Retinal pigment epithelial cell (primary cell): ENCODE results near the gene PCK2.

ENCODE experiments used
- DNase-seq: peaks from one replicate; pipeline ENCODE4 v3.0.0-alpha.2; 2010; ENCODE audit warnings: low read depth
- H3K4me3 ChIP-seq: 2 replicates; pipeline ENCODE4 v1.5.1; 2011; ENCODE audit warnings: mild to moderate bottlenecking, low read length, control low read depth, moderate library complexity
- TF ChIP-seq, protein P1 (sequence below): conservative IDR thresholded peaks from 2 replicates; pipeline ENCODE4 v1.5.1; 2011; ENCODE audit warnings: low read depth, low read length, control low read depth, inconsistent platforms

The PCK2 gene

DNA sequence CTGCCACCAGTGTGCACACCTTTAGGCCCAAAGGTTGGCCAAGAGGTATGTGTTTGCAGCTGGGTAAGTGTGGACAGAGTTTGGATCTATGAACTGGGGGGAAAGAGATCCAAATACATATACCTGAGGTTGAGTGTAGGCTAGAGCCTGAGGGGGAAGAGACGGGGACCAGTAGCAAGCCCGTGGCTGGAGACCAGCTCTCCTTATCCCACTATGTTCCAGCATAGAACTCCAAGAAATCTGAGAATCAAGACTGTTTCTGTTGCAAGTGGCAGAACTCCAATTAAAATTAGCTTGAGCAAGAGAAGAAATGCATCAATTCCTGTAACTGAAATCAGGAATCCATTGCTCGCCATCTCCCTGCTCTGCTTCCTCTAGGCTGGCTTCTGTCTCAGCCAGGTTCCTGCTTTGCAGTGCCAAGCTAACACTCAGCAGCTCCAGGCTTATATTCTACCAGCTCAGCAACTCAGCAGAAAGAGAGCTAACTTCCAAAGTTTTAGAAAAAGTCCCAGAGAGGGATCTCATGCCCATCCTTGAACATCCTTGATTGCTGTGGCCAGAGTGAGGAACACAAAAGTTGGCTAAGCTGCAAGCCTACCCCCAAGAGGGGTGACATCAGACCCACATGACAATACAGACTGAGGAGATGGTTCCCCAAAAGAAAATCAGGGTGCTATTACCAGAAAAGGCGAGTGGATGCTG lies 1.5 kb upstream of the PCK2 start:
- TF ChIP-seq, protein P1, sequence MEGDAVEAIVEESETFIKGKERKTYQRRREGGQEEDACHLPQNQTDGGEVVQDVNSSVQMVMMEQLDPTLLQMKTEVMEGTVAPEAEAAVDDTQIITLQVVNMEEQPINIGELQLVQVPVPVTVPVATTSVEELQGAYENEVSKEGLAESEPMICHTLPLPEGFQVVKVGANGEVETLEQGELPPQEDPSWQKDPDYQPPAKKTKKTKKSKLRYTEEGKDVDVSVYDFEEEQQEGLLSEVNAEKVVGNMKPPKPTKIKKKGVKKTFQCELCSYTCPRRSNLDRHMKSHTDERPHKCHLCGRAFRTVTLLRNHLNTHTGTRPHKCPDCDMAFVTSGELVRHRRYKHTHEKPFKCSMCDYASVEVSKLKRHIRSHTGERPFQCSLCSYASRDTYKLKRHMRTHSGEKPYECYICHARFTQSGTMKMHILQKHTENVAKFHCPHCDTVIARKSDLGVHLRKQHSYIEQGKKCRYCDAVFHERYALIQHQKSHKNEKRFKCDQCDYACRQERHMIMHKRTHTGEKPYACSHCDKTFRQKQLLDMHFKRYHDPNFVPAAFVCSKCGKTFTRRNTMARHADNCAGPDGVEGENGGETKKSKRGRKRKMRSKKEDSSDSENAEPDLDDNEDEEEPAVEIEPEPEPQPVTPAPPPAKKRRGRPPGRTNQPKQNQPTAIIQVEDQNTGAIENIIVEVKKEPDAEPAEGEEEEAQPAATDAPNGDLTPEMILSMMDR, result no peak
- DNase-seq, result no peak
- H3K4me3 ChIP-seq, result no peak overlapping the region

DNA sequence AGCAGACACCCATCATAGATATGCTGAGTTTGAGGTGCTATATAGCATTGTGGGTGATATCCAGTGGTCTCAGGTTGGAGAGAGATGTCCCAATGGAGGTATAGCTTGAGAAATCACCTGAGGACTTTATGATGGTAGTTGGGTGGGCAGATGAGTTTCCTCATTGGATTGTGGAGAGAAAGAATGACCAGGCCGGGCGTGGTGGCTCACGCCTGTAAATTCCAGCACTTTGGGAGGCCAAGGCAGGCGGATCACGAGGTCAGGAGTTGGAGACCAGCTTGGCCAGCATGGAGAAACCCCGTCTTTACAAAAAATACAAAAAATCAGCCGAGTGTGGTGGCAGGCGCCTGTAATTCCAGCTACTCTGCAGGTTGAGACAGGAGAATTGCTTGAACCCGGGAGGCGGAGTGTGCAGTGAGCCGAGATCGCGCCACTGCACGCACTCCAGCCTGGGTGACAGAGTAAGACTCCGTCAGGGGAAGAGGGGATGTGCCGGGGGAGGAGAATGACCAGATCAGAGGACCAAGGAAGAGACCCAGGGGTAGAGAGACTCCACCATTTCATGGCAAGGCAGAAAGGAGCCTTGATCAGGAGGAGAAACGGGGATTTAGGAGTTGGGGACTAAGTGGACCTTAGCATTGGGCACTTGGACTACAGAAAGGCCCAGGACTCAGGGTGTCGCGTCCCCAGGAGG lies 757 bp upstream of the PCK2 start:
- DNase-seq, result no peak
- no peak overlapping the region for H3K4me3 ChIP-seq
- TF ChIP-seq, protein P1, result no peak

DNA sequence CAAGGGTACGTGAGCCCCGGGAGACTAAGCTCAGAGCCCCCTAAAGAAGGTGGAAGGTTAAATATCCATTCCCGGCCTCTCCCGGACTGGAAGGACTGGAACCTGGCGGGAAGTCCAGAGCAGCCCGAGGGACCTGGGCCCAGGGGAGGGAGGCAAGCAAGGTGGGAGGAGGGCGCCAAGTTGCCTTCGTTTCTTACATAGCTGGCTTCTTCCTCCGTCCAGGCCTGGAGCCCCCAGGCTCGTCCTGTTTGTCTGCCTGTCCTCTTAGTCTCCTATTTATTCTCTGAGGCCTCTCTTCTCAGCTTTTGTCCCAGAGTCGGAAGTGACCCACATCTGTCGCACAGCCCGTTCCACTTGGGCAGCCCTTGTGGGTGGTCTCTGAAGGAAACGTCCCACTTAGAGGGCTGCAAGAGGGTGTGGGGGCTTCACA lies 745 bp downstream of the PCK2 start:
- H3K4me3 ChIP-seq, result peak overlapping the region; percentile 74
- TF ChIP-seq, protein P1, result no peak
- no peak for DNase-seq

DNA sequence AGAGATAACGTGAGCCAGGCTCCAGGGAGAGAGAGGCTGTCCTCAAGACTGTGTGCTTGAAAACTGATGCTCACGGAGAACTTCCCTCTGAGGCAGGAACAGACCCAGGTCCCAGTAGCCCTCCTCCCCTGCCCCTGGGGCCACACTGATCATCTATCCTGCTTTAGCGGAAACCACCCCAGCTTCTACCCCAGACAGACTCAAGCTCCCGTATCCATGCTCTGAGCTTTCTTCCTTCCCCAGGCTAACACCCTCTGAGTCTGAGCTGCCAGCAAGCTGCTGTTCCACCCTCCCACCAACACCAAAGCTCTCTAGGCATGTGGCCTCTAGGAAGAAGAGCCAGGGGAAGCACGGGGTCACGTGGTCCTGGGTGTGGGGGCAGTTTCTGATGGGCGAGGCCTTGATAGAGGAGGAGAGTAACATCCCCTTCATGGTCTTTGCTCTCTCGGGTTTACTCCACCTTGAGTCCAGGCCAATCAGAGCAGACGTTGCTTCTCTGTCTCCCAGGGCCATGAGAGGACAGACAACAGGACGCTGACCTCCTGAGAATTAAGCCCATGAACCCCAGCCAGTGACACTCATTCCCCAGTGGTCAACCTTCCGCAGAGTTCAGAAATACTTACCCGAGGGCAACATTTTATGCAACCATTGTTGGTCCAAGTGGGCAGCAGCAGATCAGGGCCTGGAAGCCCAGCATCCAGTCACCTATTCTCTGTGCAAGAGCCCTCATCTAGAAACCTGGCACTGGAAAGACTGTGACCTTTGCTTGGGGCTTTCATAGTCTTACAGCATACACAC lies 1.4 kb downstream of the PCK2 start:
- no peak for DNase-seq
- H3K4me3 ChIP-seq, result peak overlapping the region; percentile 74
- TF ChIP-seq, protein P1, result no peak

DNA sequence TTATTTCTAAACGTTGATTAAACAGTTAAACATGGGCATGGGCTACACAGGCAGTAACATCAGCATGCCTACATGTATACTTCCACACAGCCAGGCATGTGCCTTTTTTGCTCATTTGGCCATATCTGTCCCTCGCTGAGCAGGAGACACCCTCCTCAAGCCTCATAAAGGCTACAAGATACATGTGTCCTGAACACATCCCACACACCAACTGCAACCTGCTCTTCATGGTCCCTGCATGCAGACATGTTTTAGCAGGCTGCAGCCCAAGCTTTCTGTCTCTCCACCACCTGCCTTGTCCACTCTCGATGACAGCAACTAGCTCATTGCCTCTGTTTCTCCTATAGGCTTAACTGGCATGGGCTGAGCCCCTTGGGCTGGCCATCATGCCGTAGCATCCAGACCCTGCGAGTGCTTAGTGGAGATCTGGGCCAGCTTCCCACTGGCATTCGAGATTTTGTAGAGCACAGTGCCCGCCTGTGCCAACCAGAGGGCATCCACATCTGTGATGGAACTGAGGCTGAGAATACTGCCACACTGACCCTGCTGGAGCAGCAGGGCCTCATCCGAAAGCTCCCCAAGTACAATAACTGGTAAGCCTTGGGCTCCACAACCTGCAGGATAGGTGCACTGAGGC lies 2.6 kb downstream of the PCK2 start:
- H3K4me3 ChIP-seq, result no peak overlapping the region
- DNase-seq, result no peak
- TF ChIP-seq, protein P1, result no peak

DNA sequence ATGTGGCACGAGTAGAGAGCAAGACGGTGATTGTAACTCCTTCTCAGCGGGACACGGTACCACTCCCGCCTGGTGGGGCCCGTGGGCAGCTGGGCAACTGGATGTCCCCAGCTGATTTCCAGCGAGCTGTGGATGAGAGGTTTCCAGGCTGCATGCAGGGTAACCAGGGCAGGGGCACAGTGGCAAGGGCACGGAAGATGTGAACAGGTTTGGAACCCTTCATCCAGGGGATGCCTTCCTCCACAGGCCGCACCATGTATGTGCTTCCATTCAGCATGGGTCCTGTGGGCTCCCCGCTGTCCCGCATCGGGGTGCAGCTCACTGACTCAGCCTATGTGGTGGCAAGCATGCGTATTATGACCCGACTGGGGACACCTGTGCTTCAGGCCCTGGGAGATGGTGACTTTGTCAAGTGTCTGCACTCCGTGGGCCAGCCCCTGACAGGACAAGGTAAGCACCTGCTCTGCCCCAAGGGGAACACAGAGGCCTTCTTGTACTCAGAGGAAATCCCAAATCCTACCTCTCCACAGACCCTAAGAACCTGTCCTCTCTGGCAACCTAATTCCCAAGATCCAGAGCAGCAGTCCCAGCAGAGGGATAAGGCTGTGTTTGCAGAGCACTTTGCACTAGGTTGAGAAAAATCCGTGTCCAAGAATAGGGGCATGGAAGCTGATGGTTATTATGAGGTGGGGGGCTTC lies 4.3 kb downstream of the PCK2 start:
- no peak overlapping the region for H3K4me3 ChIP-seq
- DNase-seq, result no peak
- TF ChIP-seq, protein P1, result no peak
